SK-N-SH treated with all-trans-retinoic acid at 6 μM for 48 hours (cell line): ENCODE measurements around the gene SUGCT.

ENCODE experiments used
- ATAC-seq: fragments of 200-7000 bp; cut with Tn5 transposase; 3 replicates; pipeline ENCODE4 v1.9.1; 2020; ENCODE audit warnings: mild to moderate bottlenecking, moderate library complexity
- ARNTL ChIP-seq: fragments of 450-650 bp; formaldehyde crosslinking; IDR thresholded peaks from 2 replicates; pipeline ENCODE4 v1.5.0; 2020; ENCODE audit warnings: low read depth, mild to moderate bottlenecking, moderate library complexity, borderline replicate concordance
- CREB5 ChIP-seq: fragments of 250-450 bp; sonication (Bioruptor Pico); IDR thresholded peaks from 2 replicates; pipeline ENCODE4 v1.5.1; 2020; ENCODE audit warnings: low read depth, mild to moderate bottlenecking, moderate library complexity
- CSDC2 ChIP-seq: fragments of 250-450 bp; sonication (Bioruptor Pico); IDR thresholded peaks from 2 replicates; pipeline ENCODE4 v1.5.0; 2020; ENCODE audit warnings: mild to moderate bottlenecking, moderate library complexity
- CSRNP3 ChIP-seq: fragments of 250-450 bp; sonication (Bioruptor Pico); IDR thresholded peaks from 2 replicates; pipeline ENCODE4 v1.5.1; 2021; ENCODE audit warnings: mild to moderate bottlenecking, moderate library complexity
- ESRRG ChIP-seq: fragments of 250-450 bp; sonication (Bioruptor Pico); IDR thresholded peaks from 2 replicates; pipeline ENCODE4 v1.6.1; 2021; ENCODE audit warnings: mild to moderate bottlenecking
- GLIS3 ChIP-seq: fragments of 250-450 bp; sonication (Bioruptor Pico); IDR thresholded peaks from 2 replicates; pipeline ENCODE4 v1.5.0; 2020; ENCODE audit warnings: mild to moderate bottlenecking, moderate library complexity
- ISL1 ChIP-seq: fragments of 250-450 bp; sonication (Bioruptor Pico); IDR thresholded peaks from 2 replicates; pipeline ENCODE4 v2.1.2; 2022; ENCODE audit warnings: mild to moderate bottlenecking, moderate library complexity
- OSR1 ChIP-seq: fragments of 250-450 bp; sonication (Bioruptor Pico); IDR thresholded peaks from 2 replicates; pipeline ENCODE4 v1.8.0; 2022; ENCODE audit warnings: moderate library complexity, mild to moderate bottlenecking, inconsistent platforms
- POU6F1 ChIP-seq: fragments of 250-450 bp; sonication (Bioruptor Pico); IDR thresholded peaks from 2 replicates; pipeline ENCODE4 v1.8.0; 2021; ENCODE audit warnings: low read depth, mild to moderate bottlenecking, moderate library complexity, borderline replicate concordance
- PPARA ChIP-seq: fragments of 250-450 bp; sonication (Bioruptor Pico); IDR thresholded peaks from 2 replicates; pipeline ENCODE4 v1.5.0; 2020; ENCODE audit warnings: mild to moderate bottlenecking, borderline replicate concordance
- RARB ChIP-seq: fragments of 250-450 bp; sonication (Bioruptor Pico); IDR thresholded peaks from 2 replicates; pipeline ENCODE4 v1.8.0; 2021; ENCODE audit warnings: mild to moderate bottlenecking, moderate library complexity
- SNAI2 ChIP-seq: fragments of 250-450 bp; sonication (Bioruptor Pico); IDR thresholded peaks from 2 replicates; pipeline ENCODE4 v1.5.0; 2020; ENCODE audit warnings: mild to moderate bottlenecking, moderate library complexity
- TCF4 ChIP-seq: fragments of 250-450 bp; sonication (Bioruptor Pico); IDR thresholded peaks from 2 replicates; pipeline ENCODE4 v1.8.0; 2021; ENCODE audit warnings: mild to moderate bottlenecking, moderate library complexity, borderline replicate concordance
- TOX ChIP-seq: fragments of 250-450 bp; sonication (Bioruptor Pico); IDR thresholded peaks from 2 replicates; pipeline ENCODE4 v1.8.0; 2021; ENCODE audit warnings: mild to moderate bottlenecking, moderate library complexity, borderline replicate concordance
- TSHZ2 ChIP-seq: fragments of 250-450 bp; sonication (Bioruptor Pico); IDR thresholded peaks from 2 replicates; pipeline ENCODE4 v1.5.0; 2020; ENCODE audit warnings: mild to moderate bottlenecking, moderate library complexity
- ZC3H10 ChIP-seq: fragments of 250-450 bp; sonication (Bioruptor Pico); IDR thresholded peaks from 2 replicates; pipeline ENCODE4 v1.5.1; 2021; ENCODE audit warnings: mild to moderate bottlenecking, moderate library complexity
- ZFP3 ChIP-seq: fragments of 250-450 bp; sonication (Bioruptor Pico); IDR thresholded peaks from 2 replicates; pipeline ENCODE4 v1.5.0; 2020; ENCODE audit warnings: mild to moderate bottlenecking, moderate library complexity
- ZFP30 ChIP-seq: fragments of 450-650 bp; formaldehyde crosslinking; IDR thresholded peaks from 2 replicates; pipeline ENCODE4 v1.5.0; 2022; ENCODE audit warnings: mild to moderate bottlenecking, moderate library complexity
- ZNF565 ChIP-seq: fragments of 450-650 bp; formaldehyde crosslinking; conservative IDR thresholded peaks from 2 replicates; pipeline ENCODE4 v1.5.0; 2020; ENCODE audit warnings: low read depth, mild to moderate bottlenecking, moderate library complexity
- ZNF70 ChIP-seq: fragments of 450-650 bp; formaldehyde crosslinking; IDR thresholded peaks from 2 replicates; pipeline ENCODE4 v1.5.0; 2020; ENCODE audit warnings: mild to moderate bottlenecking, moderate library complexity
- ZNF8 ChIP-seq: fragments of 450-650 bp; formaldehyde crosslinking; IDR thresholded peaks from 2 replicates; pipeline ENCODE4 v1.5.0; 2020; ENCODE audit warnings: mild to moderate bottlenecking, moderate library complexity

SUGCT gene

GRCh38 chr7:40840990-40841389 is 706.2 kb downstream of the SUGCT start:
- TF ChIP-seq GLIS3 (CRISPR knock-in tag) (no peak), ZC3H10 (CRISPR knock-in tag) (no peak), ZNF8 (no peak), ISL1 (CRISPR knock-in tag) (no peak), ZNF565 (CRISPR knock-in tag) (no peak), TCF4 (CRISPR knock-in tag) (no peak), OSR1 (CRISPR knock-in tag) (no peak), CREB5 (no peak), ZNF70 (CRISPR knock-in tag) (no peak), CSRNP3 (CRISPR knock-in tag) (no peak), CSDC2 (CRISPR knock-in tag) (no peak), ZFP3 (no peak), ESRRG (CRISPR knock-in tag) (no peak), PPARA (CRISPR knock-in tag) (no peak), TOX (no peak), ARNTL (CRISPR knock-in tag) (no peak), TSHZ2 (no peak), RARB (no peak)
- ATAC-seq, result no peak

- TF ChIP-seq TSHZ2 (no peak), ZC3H10 (CRISPR knock-in tag) (no peak), ZNF8 (no peak), CSRNP3 (CRISPR knock-in tag) (no peak), SNAI2 (CRISPR knock-in tag) (no peak), POU6F1 (CRISPR knock-in tag) (no peak), ARNTL (CRISPR knock-in tag) (no peak), TOX (no peak), ZFP30 (CRISPR knock-in tag) (no peak), ZFP3 (no peak), TCF4 (CRISPR knock-in tag) (no peak)
- ATAC-seq, result no peak
Measured at GRCh38 chr7:40842641-40843040, 707.8 kb downstream of the SUGCT start.
